NCI-H526 (cell line): ENCODE measurements around the gene RACK1.

Experiments
- DNase-seq, 2 experiments: peaks; one replicate each; lab custom pipeline; 2025; lab: John Stamatoyannopoulos, UW

The RACK1 gene

DNA sequence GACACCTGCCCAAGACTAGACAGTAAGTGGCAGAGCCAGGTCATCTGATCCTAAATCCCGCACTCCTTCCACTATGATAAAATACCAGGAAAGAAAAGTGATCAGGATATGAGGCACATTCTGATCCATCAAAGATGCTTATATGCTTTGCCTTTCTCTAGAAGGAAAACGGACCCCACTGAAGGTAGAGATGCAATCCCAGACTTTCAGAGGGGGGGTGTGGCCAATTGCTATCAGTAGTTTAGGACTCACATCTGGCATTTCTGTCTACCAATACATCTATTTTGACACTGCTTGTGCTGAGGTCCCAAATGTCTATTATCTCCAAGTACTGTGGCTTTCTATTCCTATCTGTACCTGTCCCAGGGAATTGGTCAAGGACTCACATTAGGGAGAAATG is 15.6 kb upstream of the RACK1 start:
- DNase-seq, result no peak

- DNase-seq, result no peak
These were observed 14.9 kb upstream of the RACK1 start for GRCh38 chr5:181258576-181258975.

DNA sequence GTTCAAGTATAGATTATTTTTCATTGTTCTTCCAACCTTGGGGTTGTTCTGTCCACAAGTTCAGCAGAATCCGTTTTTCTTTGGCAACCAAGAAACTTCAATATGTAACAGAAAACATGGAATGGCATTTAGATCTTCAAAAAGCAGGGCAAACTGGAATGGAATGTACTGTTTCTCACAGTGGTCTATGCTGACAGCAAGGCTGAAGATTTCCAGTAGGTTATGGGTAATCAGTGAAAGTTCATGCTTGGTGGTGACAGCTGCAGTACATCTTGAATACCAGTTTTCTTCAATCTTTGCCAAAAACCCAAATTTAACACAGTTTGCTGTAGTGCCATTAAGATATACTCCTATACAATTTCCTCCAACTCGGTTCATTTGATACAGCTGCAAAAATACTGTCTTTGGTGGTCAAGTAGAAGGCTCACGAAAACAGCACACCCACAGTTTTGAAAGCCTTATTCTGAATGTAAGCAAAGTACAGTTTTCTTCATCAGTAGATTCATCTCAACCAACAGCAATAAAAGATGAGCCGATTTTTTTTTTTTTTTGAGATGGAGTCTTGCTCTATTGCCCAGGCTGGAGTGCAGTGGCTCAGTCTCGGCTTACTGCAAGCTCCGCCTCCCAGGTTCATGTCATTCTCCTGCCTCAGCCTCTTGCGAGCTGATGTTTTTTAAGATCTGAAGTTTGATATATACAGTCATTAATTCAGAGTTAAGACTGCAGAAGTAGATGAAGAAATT is 12.3 kb upstream of the RACK1 start:
- no peak for DNase-seq

- no peak for DNase-seq
These were observed 11.6 kb upstream of the RACK1 start for GRCh38 chr5:181255276-181255675.

DNA sequence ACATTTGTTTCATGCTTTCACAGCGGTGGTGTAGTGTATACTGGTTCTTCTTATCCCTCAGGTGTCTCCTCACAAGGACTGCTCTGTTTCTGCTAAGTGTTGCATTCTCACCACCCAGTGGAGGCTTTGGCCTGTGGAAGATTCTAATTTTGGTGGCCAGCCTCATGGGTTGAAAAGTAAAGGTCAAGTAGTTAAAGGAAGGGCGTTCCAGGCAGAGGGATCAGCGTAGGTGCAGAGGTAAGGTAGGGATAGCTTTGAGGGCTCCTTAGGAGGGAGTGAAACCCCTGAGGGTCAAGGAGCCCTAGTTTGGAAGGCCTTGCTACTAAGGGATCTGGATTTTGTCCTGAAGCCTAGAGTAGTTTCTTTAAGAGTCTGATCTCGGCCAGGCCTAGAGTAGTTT is 4.6 kb upstream of the RACK1 start:
- DNase-seq, result no peak

DNA sequence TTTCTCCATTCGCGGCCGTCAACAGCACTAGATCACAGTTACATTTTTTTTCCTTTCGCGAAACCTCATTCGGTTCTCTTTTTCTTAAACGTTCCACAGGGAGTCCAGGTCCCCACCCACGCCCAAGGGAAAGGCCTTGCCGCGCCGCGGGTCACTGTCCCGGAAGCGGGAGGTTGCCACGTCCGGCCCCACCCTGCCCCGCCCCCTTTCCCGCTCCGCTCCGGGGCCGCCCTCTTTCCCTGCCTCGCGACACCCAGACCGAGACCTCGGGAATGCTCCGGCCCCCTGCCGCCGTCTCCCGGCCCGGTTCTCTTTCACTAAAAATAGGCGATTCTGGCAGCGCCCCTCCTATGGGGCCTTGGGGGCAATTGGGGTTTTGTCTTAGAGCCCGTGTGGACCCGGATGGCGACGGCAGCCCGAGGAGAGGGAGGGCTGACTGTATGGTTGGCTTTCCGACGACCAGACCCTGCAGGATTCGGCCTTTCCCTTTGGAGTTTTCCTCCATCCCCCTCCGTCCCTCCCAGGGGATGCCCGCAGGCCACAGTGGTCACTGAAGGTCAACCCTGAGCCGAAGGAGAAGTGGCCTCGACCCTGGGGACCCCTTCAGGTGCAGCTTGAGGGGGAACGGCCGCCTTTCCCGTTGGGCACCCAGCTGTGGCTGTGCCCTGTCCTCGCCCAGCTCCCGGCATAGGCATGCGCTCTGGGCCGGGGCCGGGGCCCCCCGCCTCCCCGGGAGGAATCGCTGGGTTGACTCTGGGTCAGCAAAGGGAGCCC is 2.8 kb upstream of the RACK1 start:
- DNase-seq, result no peak

GRCh38 chr5:181245427-181246275 is 1.9 kb upstream of the RACK1 start:
- DNase-seq, result no peak

GRCh38 chr5:181243018-181243563 is 615 bp downstream of the RACK1 start:
- DNase-seq, result no peak

DNA sequence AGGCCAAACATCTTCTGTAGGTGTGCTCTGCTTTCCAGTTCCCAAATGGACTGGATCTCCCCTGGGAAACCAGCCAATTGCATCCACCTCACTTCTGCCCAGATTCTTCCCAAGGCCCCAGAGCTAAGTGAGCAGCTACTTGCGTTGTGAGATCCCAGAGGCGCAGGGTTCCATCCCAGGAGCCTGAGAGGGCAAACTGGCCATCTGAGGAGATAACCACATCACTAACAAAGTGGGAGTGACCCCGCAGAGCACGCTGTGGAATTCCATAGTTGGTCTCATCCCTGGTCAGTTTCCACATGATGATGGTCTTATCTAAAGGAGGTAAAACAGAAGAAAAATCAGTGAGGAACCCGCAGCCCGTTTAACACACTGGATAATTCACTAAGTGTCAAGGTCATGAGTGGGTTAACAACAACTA is 1.7 kb downstream of the RACK1 start:
- DNase-seq, result no peak

- DNase-seq, result no peak
These were observed 2.2 kb downstream of the RACK1 start for GRCh38 chr5:181241393-181241975.

- no peak for DNase-seq
These were observed 4.5 kb downstream of the RACK1 start for GRCh38 chr5:181239062-181239663.

GRCh38 chr5:181237729-181238385 is 5.8 kb downstream of the RACK1 start:
- no peak for DNase-seq

GRCh38 chr5:181236954-181237641 is 6.6 kb downstream of the RACK1 start:
- DNase-seq, result no peak

GRCh38 chr5:181236471-181236870 is 7.2 kb downstream of the RACK1 start:
- DNase-seq, result no peak

DNA sequence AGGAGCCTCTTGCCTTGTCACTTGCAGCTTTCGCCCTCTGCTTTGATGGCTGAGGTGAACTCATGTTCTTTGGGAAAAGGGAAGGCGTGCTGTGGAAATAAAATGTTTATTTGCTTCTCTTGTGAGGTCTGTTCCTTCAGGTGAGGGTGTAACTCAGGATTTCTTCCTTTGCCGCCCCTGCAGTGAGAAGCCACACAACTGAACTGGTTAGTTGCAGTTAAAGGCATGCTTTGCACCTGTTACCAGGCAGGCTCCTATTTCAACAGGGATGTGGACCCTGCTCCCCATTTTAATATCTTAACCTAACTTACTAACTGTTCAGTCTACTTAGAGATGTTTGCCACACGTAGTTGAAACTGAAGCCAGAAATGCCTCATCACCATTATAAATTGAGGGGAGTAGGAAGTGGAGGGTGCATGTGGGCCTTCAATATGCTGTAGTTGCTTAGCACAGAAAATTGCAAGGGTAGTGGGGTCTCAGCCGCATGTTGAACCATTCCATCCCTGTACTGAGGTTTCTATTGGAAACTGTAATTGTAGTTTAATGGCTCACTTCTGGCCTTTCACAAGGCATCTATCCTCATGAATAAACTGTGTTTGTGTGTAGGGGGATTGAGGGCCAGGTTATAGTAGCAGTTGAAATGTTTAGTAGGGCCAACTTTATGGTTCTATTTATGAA is 7.9 kb downstream of the RACK1 start:
- no peak for DNase-seq

- DNase-seq, result no peak
These were observed 8.4 kb downstream of the RACK1 start for GRCh38 chr5:181235323-181235688.

DNA sequence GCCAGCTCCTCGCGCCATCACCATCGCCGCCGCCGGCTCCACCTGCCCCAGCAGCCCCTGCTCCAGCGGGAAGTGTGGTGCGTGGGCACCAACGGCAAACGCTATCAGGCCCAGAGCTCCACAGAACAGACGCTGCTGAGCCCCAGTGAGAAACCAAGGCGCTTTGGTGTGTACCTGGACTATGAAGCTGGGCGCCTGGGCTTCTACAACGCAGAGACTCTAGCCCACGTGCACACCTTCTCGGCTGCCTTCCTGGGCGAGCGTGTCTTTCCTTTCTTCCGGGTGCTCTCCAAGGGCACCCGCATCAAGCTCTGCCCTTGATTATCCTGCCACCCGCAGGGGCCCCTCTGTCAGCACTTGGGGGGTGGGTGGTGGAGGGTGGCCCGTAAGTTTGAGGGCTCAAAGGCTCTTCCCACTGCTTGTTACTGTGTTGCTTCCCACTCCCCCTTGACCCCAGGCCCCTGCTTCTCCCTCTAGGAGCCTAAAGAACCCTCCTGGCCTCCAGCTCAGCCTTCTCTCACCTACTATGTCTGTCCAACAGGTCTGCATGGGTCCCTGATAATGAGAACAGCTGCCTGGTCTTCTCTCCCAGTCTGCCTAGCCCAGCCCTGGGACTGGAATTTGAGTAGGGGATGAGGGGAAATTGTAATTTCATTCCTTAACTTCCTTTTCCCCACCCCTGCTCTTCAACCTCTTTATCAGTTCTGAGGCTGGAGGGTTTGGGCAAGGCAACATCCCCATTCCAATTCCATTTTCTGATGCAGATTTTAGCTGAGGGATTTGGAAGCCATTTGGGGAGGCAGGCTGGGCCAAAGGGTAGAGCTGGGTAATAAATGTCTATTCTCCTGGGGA is 9.0 kb downstream of the RACK1 start:
- DNase-seq, result no peak

- DNase-seq, result no peak
These were observed 9.8 kb downstream of the RACK1 start for GRCh38 chr5:181233801-181234454.
